ENCODE data around the gene PFKP. TPM values are rescaled to one million over a fixed set of nuclear protein-coding genes. Genes with fewer than 3 reads are reported as not detected.

The PFKP gene
- total RNA-seq, 1 experiment from 2014 or later = 120 TPM

GRCh38 chr10:3093996-3094395 lies 26.6 kb downstream of the PFKP start:
- no peak for DNase-seq
- Histone ChIP-seq H3K27me3 (ENCODE audit: control insufficient read depth, insufficient read depth, low read length) (no peaks in the 10 kb centered on the region), H3K36me3 (replicated peaks; ENCODE audit: control insufficient read depth, insufficient read depth, low read length) (peaks cover 3% of the 10 kb centered on the region), H3K4me3 (ENCODE audit: insufficient read depth, low read depth, low read length) (no peak overlapping the region)

- DNase-seq = no peak
- Histone ChIP-seq H3K4me3 (ENCODE audit: insufficient read depth, low read depth, low read length) (no peak overlapping the region), H3K27me3 (ENCODE audit: control insufficient read depth, insufficient read depth, low read length) (no peaks in the 10 kb centered on the region), H3K36me3 (replicated peaks; ENCODE audit: control insufficient read depth, insufficient read depth, low read length) (peaks cover 3% of the 10 kb centered on the region)
Measured at GRCh38 chr10:3094609-3095036, 27.3 kb downstream of the PFKP start.

- H3K27me3 ChIP-seq (ENCODE audit: control insufficient read depth, insufficient read depth, low read length) = no peaks in the 10 kb centered on the region
- H3K4me3 ChIP-seq (ENCODE audit: insufficient read depth, low read depth, low read length) = no peak overlapping the region
- DNase-seq = no peak
- peaks cover 6% of the 10 kb centered on the region for H3K36me3 ChIP-seq (replicated peaks; ENCODE audit: control insufficient read depth, insufficient read depth, low read length)
Measured at GRCh38 chr10:3095373-3096139, 28.2 kb downstream of the PFKP start.

GRCh38 chr10:3096149-3096548 lies 28.8 kb downstream of the PFKP start:
- no peaks in the 10 kb centered on the region for H3K27me3 ChIP-seq (ENCODE audit: control insufficient read depth, insufficient read depth, low read length)
- DNase-seq = no peak
- no peak overlapping the region for H3K4me3 ChIP-seq (ENCODE audit: insufficient read depth, low read depth, low read length)
- peaks cover 7% of the 10 kb centered on the region for H3K36me3 ChIP-seq (replicated peaks; ENCODE audit: control insufficient read depth, insufficient read depth, low read length)

GRCh38 chr10:3097160-3097559 lies 29.8 kb downstream of the PFKP start:
- DNase-seq = no peak
- Histone ChIP-seq H3K36me3 (replicated peaks; ENCODE audit: control insufficient read depth, insufficient read depth, low read length) (peaks cover 7% of the 10 kb centered on the region), H3K4me3 (ENCODE audit: insufficient read depth, low read depth, low read length) (no peak overlapping the region), H3K27me3 (ENCODE audit: control insufficient read depth, insufficient read depth, low read length) (no peaks in the 10 kb centered on the region)

- Histone ChIP-seq H3K36me3 (replicated peaks; ENCODE audit: control insufficient read depth, insufficient read depth, low read length) (peaks cover 11% of the 10 kb centered on the region), H3K27me3 (ENCODE audit: control insufficient read depth, insufficient read depth, low read length) (no peaks in the 10 kb centered on the region), H3K4me3 (ENCODE audit: insufficient read depth, low read depth, low read length) (no peak overlapping the region)
- DNase-seq = no peak
Measured at GRCh38 chr10:3098689-3099088, 31.3 kb downstream of the PFKP start.

- DNase-seq = no peak
- Histone ChIP-seq H3K4me3 (ENCODE audit: insufficient read depth, low read depth, low read length) (no peak overlapping the region), H3K36me3 (replicated peaks; ENCODE audit: control insufficient read depth, insufficient read depth, low read length) (peaks cover 15% of the 10 kb centered on the region)
Measured at GRCh38 chr10:3099291-3100092, 32.1 kb downstream of the PFKP start.

GRCh38 chr10:3100093-3100792 lies 32.9 kb downstream of the PFKP start:
- Histone ChIP-seq H3K36me3 (replicated peaks; ENCODE audit: control insufficient read depth, insufficient read depth, low read length) (peaks cover 21% of the 10 kb centered on the region), H3K27me3 (ENCODE audit: control insufficient read depth, insufficient read depth, low read length) (no peaks in the 10 kb centered on the region), H3K4me3 (ENCODE audit: insufficient read depth, low read depth, low read length) (no peak overlapping the region)
- no peak for DNase-seq

More at GRCh38 chr10:3099291-3100092, 32.1 kb downstream of the PFKP start:
- no peaks in the 10 kb centered on the region for H3K27me3 ChIP-seq (ENCODE audit: control insufficient read depth, insufficient read depth, low read length)

GRCh38 chr10:3100856-3101640 lies 33.7 kb downstream of the PFKP start:
- no peaks in the 10 kb centered on the region for H3K27me3 ChIP-seq (ENCODE audit: control insufficient read depth, insufficient read depth, low read length)
- no peak for DNase-seq
- H3K4me3 ChIP-seq (ENCODE audit: insufficient read depth, low read depth, low read length) = no peak overlapping the region
- H3K36me3 ChIP-seq (replicated peaks; ENCODE audit: control insufficient read depth, insufficient read depth, low read length) = peaks cover 22% of the 10 kb centered on the region

GRCh38 chr10:3102720-3103427 lies 35.5 kb downstream of the PFKP start:
- DNase-seq = no peak
- no peak overlapping the region for H3K4me3 ChIP-seq (ENCODE audit: insufficient read depth, low read depth, low read length)
- H3K36me3 ChIP-seq (replicated peaks; ENCODE audit: control insufficient read depth, insufficient read depth, low read length) = peaks cover 30% of the 10 kb centered on the region

GRCh38 chr10:3103646-3104045 lies 36.3 kb downstream of the PFKP start:
- Histone ChIP-seq H3K27me3 (ENCODE audit: control insufficient read depth, insufficient read depth, low read length) (no peaks in the 10 kb centered on the region), H3K4me3 (ENCODE audit: insufficient read depth, low read depth, low read length) (no peak overlapping the region), H3K36me3 (replicated peaks; ENCODE audit: control insufficient read depth, insufficient read depth, low read length) (peaks cover 36% of the 10 kb centered on the region)
- DNase-seq = no peak

More at GRCh38 chr10:3102720-3103427, 35.5 kb downstream of the PFKP start:
- no peaks in the 10 kb centered on the region for H3K27me3 ChIP-seq (ENCODE audit: control insufficient read depth, insufficient read depth, low read length)

- Histone ChIP-seq H3K27me3 (ENCODE audit: control insufficient read depth, insufficient read depth, low read length) (no peaks in the 10 kb centered on the region), H3K4me3 (ENCODE audit: insufficient read depth, low read depth, low read length) (no peak overlapping the region), H3K36me3 (replicated peaks; ENCODE audit: control insufficient read depth, insufficient read depth, low read length) (peaks cover 42% of the 10 kb centered on the region)
- DNase-seq = no peak
Measured at GRCh38 chr10:3104251-3104918, 37.0 kb downstream of the PFKP start.

GRCh38 chr10:3105166-3105565 lies 37.8 kb downstream of the PFKP start:
- no peak for DNase-seq
- H3K27me3 ChIP-seq (ENCODE audit: control insufficient read depth, insufficient read depth, low read length) = no peaks in the 10 kb centered on the region
- H3K36me3 ChIP-seq (replicated peaks; ENCODE audit: control insufficient read depth, insufficient read depth, low read length) = peaks cover 39% of the 10 kb centered on the region
- no peak overlapping the region for H3K4me3 ChIP-seq (ENCODE audit: insufficient read depth, low read depth, low read length)

All from H7 (cell line).